Measurements from ENCODE around the gene IGF2.

DNA sequence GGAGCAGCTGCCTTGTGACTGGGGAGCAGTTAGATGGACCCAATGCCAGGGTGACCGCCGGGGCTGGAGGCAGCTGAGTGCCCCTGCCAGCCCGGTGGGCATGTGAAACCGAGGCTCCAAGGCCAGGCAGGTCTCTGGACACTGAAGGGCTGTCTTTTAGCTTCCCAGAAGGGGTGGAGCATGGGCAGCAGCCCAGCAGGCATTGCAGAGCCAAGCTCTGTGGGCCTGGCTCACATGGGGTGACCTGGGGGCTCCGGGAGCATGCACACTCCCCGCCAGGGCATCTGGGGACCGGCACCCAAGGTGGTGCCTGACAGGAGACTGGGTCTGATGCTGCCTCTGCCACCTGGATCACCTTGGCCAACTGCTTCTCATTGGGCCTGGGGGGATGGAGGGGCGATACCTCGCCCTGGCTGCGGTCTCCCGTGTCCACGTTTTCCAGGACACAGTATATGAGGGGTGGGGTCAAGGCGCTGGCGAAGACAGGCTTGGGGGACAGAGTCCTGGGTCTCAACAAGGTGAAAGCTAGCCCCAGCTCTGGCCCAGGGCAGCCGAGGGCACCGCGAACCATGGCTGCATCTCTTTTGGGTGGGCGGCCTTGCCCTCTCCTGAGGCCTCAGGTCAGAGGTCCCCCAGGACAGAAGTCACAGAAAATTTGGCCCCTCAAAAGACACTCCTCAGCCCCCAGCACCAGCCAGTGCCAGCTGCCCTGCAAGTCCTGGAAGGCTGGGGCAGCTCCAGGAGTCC, 18.3 kb upstream of the IGF2 start:
- TF ChIP-seq, protein P1, sequence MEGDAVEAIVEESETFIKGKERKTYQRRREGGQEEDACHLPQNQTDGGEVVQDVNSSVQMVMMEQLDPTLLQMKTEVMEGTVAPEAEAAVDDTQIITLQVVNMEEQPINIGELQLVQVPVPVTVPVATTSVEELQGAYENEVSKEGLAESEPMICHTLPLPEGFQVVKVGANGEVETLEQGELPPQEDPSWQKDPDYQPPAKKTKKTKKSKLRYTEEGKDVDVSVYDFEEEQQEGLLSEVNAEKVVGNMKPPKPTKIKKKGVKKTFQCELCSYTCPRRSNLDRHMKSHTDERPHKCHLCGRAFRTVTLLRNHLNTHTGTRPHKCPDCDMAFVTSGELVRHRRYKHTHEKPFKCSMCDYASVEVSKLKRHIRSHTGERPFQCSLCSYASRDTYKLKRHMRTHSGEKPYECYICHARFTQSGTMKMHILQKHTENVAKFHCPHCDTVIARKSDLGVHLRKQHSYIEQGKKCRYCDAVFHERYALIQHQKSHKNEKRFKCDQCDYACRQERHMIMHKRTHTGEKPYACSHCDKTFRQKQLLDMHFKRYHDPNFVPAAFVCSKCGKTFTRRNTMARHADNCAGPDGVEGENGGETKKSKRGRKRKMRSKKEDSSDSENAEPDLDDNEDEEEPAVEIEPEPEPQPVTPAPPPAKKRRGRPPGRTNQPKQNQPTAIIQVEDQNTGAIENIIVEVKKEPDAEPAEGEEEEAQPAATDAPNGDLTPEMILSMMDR (IDR thresholded peaks at IDR 0.05): no peak
- TF ChIP-seq ZNF263 (CRISPR knock-in tag; IDR thresholded peaks at IDR 0.05; ENCODE audit: low read depth): no peak
- no peak for TF ChIP-seq NFYB (CRISPR knock-in tag; conservative IDR thresholded peaks at IDR 0.05; ENCODE audit: low read depth)
- no peak for TF ChIP-seq ZNF232 (CRISPR knock-in tag; IDR thresholded peaks at IDR 0.05)
- TF ChIP-seq ELF4 (CRISPR knock-in tag; IDR thresholded peaks at IDR 0.05; ENCODE audit: low read depth): no peak
- TF ChIP-seq, protein P2, sequence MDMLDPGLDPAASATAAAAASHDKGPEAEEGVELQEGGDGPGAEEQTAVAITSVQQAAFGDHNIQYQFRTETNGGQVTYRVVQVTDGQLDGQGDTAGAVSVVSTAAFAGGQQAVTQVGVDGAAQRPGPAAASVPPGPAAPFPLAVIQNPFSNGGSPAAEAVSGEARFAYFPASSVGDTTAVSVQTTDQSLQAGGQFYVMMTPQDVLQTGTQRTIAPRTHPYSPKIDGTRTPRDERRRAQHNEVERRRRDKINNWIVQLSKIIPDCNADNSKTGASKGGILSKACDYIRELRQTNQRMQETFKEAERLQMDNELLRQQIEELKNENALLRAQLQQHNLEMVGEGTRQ (CRISPR knock-in tag; IDR thresholded peaks at IDR 0.05): no peak
- TF ChIP-seq ZNF219 (CRISPR knock-in tag; IDR thresholded peaks at IDR 0.05; ENCODE audit: borderline replicate concordance): no peak
- no peak for TF ChIP-seq SOX15 (CRISPR knock-in tag; IDR thresholded peaks at IDR 0.05)
- no peak for TF ChIP-seq SMAD3 (CRISPR knock-in tag; IDR thresholded peaks at IDR 0.05; ENCODE audit: borderline replicate concordance)
- no peak for TF ChIP-seq ZNF671 (CRISPR knock-in tag; IDR thresholded peaks at IDR 0.05)
- TF ChIP-seq, protein P3, sequence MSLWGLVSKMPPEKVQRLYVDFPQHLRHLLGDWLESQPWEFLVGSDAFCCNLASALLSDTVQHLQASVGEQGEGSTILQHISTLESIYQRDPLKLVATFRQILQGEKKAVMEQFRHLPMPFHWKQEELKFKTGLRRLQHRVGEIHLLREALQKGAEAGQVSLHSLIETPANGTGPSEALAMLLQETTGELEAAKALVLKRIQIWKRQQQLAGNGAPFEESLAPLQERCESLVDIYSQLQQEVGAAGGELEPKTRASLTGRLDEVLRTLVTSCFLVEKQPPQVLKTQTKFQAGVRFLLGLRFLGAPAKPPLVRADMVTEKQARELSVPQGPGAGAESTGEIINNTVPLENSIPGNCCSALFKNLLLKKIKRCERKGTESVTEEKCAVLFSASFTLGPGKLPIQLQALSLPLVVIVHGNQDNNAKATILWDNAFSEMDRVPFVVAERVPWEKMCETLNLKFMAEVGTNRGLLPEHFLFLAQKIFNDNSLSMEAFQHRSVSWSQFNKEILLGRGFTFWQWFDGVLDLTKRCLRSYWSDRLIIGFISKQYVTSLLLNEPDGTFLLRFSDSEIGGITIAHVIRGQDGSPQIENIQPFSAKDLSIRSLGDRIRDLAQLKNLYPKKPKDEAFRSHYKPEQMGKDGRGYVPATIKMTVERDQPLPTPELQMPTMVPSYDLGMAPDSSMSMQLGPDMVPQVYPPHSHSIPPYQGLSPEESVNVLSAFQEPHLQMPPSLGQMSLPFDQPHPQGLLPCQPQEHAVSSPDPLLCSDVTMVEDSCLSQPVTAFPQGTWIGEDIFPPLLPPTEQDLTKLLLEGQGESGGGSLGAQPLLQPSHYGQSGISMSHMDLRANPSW (CRISPR knock-in tag; conservative IDR thresholded peaks at IDR 0.05; ENCODE audit: low read depth): no peak
- no peak for TF ChIP-seq PRDM15 (CRISPR knock-in tag; IDR thresholded peaks at IDR 0.05)
- TF ChIP-seq CREM (CRISPR knock-in tag; IDR thresholded peaks at IDR 0.05): no peak
- TF ChIP-seq, protein P4, sequence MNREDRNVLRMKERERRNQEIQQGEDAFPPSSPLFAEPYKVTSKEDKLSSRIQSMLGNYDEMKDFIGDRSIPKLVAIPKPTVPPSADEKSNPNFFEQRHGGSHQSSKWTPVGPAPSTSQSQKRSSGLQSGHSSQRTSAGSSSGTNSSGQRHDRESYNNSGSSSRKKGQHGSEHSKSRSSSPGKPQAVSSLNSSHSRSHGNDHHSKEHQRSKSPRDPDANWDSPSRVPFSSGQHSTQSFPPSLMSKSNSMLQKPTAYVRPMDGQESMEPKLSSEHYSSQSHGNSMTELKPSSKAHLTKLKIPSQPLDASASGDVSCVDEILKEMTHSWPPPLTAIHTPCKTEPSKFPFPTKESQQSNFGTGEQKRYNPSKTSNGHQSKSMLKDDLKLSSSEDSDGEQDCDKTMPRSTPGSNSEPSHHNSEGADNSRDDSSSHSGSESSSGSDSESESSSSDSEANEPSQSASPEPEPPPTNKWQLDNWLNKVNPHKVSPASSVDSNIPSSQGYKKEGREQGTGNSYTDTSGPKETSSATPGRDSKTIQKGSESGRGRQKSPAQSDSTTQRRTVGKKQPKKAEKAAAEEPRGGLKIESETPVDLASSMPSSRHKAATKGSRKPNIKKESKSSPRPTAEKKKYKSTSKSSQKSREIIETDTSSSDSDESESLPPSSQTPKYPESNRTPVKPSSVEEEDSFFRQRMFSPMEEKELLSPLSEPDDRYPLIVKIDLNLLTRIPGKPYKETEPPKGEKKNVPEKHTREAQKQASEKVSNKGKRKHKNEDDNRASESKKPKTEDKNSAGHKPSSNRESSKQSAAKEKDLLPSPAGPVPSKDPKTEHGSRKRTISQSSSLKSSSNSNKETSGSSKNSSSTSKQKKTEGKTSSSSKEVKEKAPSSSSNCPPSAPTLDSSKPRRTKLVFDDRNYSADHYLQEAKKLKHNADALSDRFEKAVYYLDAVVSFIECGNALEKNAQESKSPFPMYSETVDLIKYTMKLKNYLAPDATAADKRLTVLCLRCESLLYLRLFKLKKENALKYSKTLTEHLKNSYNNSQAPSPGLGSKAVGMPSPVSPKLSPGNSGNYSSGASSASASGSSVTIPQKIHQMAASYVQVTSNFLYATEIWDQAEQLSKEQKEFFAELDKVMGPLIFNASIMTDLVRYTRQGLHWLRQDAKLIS (CRISPR knock-in tag; IDR thresholded peaks at IDR 0.05; ENCODE audit: borderline replicate concordance): no peak
